ENCODE measurements around the gene PLIN1.

- TF ChIP-seq POLR2A (IDR thresholded peaks at IDR 0.05; ENCODE audit: extremely low read depth, insufficient read length) (no peak), CTCF (IDR thresholded peaks at IDR 0.05; ENCODE audit: low read depth, low read length) (no peak), MAX (IDR thresholded peaks at IDR 0.05; ENCODE audit: low read depth, low read length) (no peak)
Measured at GRCh38 chr15:89666184-89666857, 12.8 kb downstream of the PLIN1 start.
